HPDE6-E6E7 (cell line): ENCODE measurements around the gene HSPB1.
"Not testable (repeated sequence)": the region's sequence is repeated elsewhere in the genome, so short reads cannot be mapped to it uniquely, and the experiment has no call there.

Source experiments
- DNase-seq: peaks from one replicate; pipeline ENCODE4 v3.0.0; 2011; ENCODE audit warnings: missing footprints; ENCODE audit errors: extremely low spot score

Gene HSPB1

GRCh38 chr7:76333511-76334101 is 31.1 kb downstream of the HSPB1 start:
- DNase-seq = no peak

- DNase-seq = no peak
Observed at GRCh38 chr7:76334320-76334967, 32.0 kb downstream of the HSPB1 start.

- not testable (repeated sequence) for DNase-seq
Observed at GRCh38 chr7:76335417-76335816, 32.9 kb downstream of the HSPB1 start.

- no peak for DNase-seq
Observed at GRCh38 chr7:76336094-76336493, 33.6 kb downstream of the HSPB1 start.

- no peak for DNase-seq
Observed at GRCh38 chr7:76337147-76337546, 34.7 kb downstream of the HSPB1 start.

GRCh38 chr7:76338298-76339084 is 36.0 kb downstream of the HSPB1 start:
- DNase-seq = peak; percentile 39

GRCh38 chr7:76340617-76341131 is 38.2 kb downstream of the HSPB1 start:
- DNase-seq = no peak

GRCh38 chr7:76342222-76342621 is 39.7 kb downstream of the HSPB1 start:
- DNase-seq = no peak

- no peak for DNase-seq
Observed at GRCh38 chr7:76343294-76343930, 40.9 kb downstream of the HSPB1 start.

- no peak for DNase-seq
Observed at GRCh38 chr7:76343931-76344321, 41.5 kb downstream of the HSPB1 start.

- DNase-seq = no peak
Observed at GRCh38 chr7:76346097-76346496, 43.6 kb downstream of the HSPB1 start.

- DNase-seq = no peak
Observed at GRCh38 chr7:76346778-76347177, 44.3 kb downstream of the HSPB1 start.

GRCh38 chr7:76347710-76348109 is 45.2 kb downstream of the HSPB1 start:
- no peak for DNase-seq

GRCh38 chr7:76349313-76349885 is 46.9 kb downstream of the HSPB1 start:
- no peak for DNase-seq

- no peak for DNase-seq
Observed at GRCh38 chr7:76351372-76351771, 48.9 kb downstream of the HSPB1 start.

GRCh38 chr7:76352193-76352592 is 49.7 kb downstream of the HSPB1 start:
- no peak for DNase-seq

GRCh38 chr7:76353744-76354143 is 51.3 kb downstream of the HSPB1 start:
- no peak for DNase-seq
